Astrocyte of the cerebellum (primary cell): ENCODE data around the gene ANKRD11.

Experiments used
- DNase-seq: peaks from one replicate; pipeline ENCODE4 v3.0.0-alpha.2; 2011; ENCODE audit warnings: low read depth
- H3K4me3 ChIP-seq: 2 replicates; pipeline ENCODE4 v1.5.1; 2011; ENCODE audit warnings: mild to moderate bottlenecking, low read depth, low read length, moderate library complexity
- CTCF ChIP-seq: IDR thresholded peaks from 2 replicates; pipeline ENCODE4 v1.5.1; 2012; ENCODE audit warnings: low read length, low read depth, moderate library complexity, mild to moderate bottlenecking; ENCODE audit errors: missing control alignments
- in situ Hi-C: cut with HindIII; loops from 2 replicates; pipeline ENCODE4 v1.10.0; 2017; ENCODE audit warnings: low sequenced_read_pairs

The ANKRD11 gene

GRCh38 chr16:89522287-89522686 is 31.9 kb upstream of the ANKRD11 start:
- no peak for DNase-seq
- in situ Hi-C loops, result loop anchor here (25.0 kb wide), 1 partner anchor 185 kb away; no protein-coding TSS in a partner anchor
- no peak overlapping the region for H3K4me3 ChIP-seq

GRCh38 chr16:89519881-89520280 is 29.5 kb upstream of the ANKRD11 start:
- no peak for DNase-seq
- H3K4me3 ChIP-seq, result no peak overlapping the region
- TF ChIP-seq CTCF, result no peak
- in situ Hi-C loops, result loop anchor here (25.0 kb wide), 1 partner anchor 183 kb away; no protein-coding TSS in a partner anchor

More at GRCh38 chr16:89522287-89522686, 31.9 kb upstream of the ANKRD11 start:
- TF ChIP-seq CTCF, result no peak

- DNase-seq, result no peak
- H3K4me3 ChIP-seq, result no peak overlapping the region
- in situ Hi-C loops, result loop anchor here (25.0 kb wide), 1 partner anchor 180 kb away; no protein-coding TSS in a partner anchor
- no peak for TF ChIP-seq CTCF
These were observed 26.8 kb upstream of the ANKRD11 start for GRCh38 chr16:89517128-89517527.

- no peak for DNase-seq
- H3K4me3 ChIP-seq, result no peak overlapping the region
- TF ChIP-seq CTCF, result no peak
- in situ Hi-C loops, result loop anchor here (25.0 kb wide), 1 partner anchor 175 kb away; no protein-coding TSS in a partner anchor
These were observed 22.1 kb upstream of the ANKRD11 start for GRCh38 chr16:89512453-89512852.

GRCh38 chr16:89511374-89511773 is 21.0 kb upstream of the ANKRD11 start:
- in situ Hi-C loops, result loop anchor here (25.0 kb wide), 1 partner anchor 174 kb away; no protein-coding TSS in a partner anchor
- no peak for DNase-seq
- no peak overlapping the region for H3K4me3 ChIP-seq
- no peak for TF ChIP-seq CTCF

GRCh38 chr16:89510526-89510925 is 20.2 kb upstream of the ANKRD11 start:
- no peak for DNase-seq
- no peak overlapping the region for H3K4me3 ChIP-seq
- no peak for TF ChIP-seq CTCF
- in situ Hi-C loops, result loop anchor here (25.0 kb wide), 1 partner anchor 173 kb away; no protein-coding TSS in a partner anchor
